ENCODE data around the gene UBE2D3. TPM values are rescaled to one million over a fixed set of nuclear protein-coding genes. Genes with fewer than 3 reads are reported as not detected.

UBE2D3 gene
- total RNA-seq, 1 donor from 2014 or later: 301 TPM

- no peak for DNase-seq (ENCODE audit: low read depth in 2 of 2)
These were observed 34.9 kb downstream of the UBE2D3 start for GRCh38 chr4:102792361-102792936.

DNA sequence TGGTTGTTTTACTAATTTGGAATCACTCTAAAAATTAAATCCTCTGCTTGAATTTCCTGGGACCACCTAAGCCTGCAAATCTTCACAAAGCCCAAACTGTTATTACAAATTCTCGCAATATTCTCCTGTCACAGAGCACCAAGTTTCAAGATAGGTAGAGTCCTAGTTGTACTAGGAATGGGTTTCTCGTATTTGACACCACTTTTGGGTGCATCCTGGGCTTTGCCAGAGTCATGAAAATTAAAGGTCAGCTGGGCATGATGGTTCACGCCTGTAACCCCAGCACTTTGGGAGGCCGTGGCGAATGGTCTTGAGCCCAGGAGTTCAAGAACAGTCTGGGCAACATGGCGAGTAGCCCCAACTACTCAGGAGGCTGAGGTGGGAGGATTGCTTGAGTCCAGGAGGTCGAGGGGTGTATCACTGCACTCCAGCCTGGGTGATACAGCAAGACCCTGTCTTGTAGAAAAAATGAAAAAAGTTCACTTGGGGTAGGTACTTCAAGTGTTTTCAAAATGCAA lies 36.0 kb downstream of the UBE2D3 start:
- DNase-seq (ENCODE audit: low read depth in 2 of 2): no peak

DNA sequence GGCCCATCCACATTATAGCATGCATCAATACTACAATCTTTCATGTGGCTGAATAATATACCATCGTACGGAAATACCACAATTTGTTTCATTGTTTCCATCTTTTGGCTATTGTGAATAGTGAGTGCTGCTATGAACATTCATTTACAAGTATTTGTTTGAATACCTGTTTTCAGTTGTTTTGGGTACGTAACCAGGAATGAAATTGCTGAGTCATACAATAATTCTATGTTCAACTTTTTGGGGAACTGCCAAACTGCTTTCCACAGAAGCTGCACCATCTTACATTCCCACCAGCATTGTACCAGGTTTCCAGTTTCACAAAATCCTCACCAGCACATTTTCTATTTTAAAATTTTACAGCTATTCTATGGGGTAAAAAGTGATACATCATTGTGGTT lies 38.0 kb downstream of the UBE2D3 start:
- DNase-seq (ENCODE audit: low read depth in 2 of 2): peak; percentile 17 to 33

DNA sequence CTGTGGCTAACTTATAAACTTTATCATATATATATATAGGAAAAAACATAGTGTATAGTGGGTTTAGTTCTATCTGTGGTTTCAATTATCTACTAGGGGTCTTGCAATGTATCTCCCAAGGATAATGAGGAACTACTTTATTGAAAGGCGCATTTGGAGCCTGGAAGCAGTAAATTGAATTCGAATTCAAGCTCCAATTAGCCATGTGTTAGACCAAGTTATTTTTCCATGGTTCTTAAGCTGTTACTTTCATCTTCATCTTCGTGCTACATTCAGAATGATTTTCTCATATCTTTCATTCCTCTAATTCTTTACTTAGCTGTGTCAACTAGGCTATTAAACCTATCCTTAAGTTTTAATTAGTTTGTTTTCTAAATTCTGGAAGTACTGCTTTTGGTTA lies 39.4 kb downstream of the UBE2D3 start:
- no peak for DNase-seq (ENCODE audit: low read depth in 2 of 2)

GRCh38 chr4:102787096-102787881 lies 40.1 kb downstream of the UBE2D3 start:
- DNase-seq (ENCODE audit: low read depth in 2 of 2): peak in 1 of 2 donors; percentile 9

GRCh38 chr4:102786279-102786678 lies 41.1 kb downstream of the UBE2D3 start:
- no peak for DNase-seq (ENCODE audit: low read depth in 2 of 2)

GRCh38 chr4:102783006-102783405 lies 44.3 kb downstream of the UBE2D3 start:
- DNase-seq (ENCODE audit: low read depth in 2 of 2): no peak

DNA sequence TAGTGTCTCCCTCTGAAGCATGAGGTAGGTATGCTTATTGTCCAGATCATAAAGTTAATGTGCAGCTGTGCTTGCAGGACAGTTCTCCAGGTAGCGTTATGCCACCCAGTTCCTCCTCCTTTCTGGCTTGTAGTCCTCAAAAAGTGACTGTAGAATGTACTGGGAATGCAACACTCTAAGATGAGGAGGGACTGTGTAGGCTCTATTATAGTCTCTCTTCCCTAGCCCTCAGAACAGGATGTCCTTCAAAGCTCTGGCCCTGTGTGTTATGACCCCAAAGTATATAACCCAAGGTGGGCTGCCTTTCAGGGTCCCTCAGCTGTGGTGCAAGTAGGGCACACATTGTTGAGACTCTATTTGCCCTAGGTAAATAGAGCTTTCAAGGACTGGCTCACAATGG lies 45.8 kb downstream of the UBE2D3 start:
- DNase-seq (ENCODE audit: low read depth in 2 of 2): no peak

DNA sequence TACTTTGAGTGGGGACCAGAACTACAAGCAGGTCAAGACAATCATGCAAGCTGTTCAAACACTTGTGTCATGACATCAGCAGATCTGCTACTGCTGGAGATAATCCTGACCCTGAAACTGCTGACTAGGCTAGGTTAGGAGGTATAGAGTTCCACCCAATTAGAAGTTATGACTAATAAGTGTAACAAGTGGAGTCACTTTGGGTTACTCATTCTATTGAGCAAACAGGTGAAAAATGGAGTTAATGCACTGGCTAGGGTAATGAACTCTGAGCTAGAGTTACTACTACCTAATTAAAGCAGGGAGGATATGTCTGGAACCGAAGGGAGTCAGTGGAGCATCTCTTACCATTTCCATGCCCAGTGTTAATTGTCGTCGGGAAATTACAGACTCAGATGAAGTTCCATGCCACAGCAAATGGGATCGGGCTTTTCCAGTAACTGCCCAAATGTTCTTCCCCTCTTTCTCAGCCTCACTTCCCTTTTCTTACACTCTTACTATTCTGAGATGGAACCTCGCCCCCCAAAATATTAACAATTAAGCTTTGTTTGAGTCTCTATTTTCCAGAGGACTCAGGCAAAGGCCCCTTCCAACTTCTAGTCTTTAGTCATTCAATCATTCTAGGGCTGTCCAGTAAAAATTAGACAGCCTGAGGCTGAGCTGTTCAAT lies 46.7 kb downstream of the UBE2D3 start:
- DNase-seq (ENCODE audit: low read depth in 2 of 2): no peak

- DNase-seq (ENCODE audit: low read depth in 2 of 2): no peak
These were observed 48.1 kb downstream of the UBE2D3 start for GRCh38 chr4:102779204-102779603.

DNA sequence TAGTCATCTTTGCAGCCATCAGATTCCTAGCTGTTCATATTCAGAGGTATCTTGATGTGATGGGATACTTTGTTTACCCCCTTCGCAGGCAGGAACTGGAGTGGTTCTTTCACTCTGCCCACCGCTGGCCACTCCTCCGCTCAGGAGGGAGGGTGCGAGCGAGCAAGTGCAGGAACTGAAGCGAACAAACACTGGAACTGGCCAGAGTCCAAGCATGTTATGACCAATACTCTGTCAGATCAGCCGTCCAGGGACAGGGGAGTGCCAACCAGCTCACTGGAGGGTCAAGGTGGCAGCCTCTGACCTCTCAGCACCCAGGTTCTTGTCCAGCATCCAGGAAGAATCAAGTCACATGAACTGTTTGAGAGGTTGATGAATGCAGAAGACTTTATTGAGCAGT lies 48.6 kb downstream of the UBE2D3 start:
- peak in 1 of 2 donors; percentile 25 for DNase-seq (ENCODE audit: low read depth in 2 of 2)

GRCh38 chr4:102775805-102776204 lies 51.5 kb downstream of the UBE2D3 start:
- no peak for DNase-seq (ENCODE audit: low read depth in 2 of 2)

GRCh38 chr4:102774254-102774653 lies 53.1 kb downstream of the UBE2D3 start:
- no peak for DNase-seq (ENCODE audit: low read depth in 2 of 2)

DNA sequence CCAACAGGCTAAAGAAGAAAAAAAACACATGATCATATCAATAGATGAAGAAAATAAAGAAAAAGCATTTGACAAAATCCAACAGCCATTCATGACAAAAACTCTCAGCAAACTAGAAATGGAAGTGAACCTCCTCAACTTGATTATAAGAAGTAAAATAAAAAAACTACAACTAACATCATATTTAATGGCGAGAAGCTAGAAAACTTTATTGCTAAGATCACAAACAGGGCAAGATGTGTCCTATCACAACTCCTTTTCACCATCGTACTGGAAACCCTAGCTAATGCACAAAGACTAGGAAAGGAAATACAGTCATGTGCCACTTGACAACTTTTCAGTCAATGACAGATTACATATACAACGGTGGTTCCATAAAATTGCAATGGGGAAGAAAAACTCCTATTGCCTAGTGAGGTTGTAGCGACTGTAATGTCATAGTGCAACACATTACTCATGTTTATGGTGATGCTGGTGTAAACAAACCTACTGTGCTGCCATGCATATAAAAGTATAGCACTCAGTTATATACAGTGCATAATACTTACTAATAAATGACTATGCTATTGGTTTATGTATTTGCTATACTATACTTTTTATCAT lies 54.5 kb downstream of the UBE2D3 start:
- DNase-seq (ENCODE audit: low read depth in 2 of 2): no peak

DNA sequence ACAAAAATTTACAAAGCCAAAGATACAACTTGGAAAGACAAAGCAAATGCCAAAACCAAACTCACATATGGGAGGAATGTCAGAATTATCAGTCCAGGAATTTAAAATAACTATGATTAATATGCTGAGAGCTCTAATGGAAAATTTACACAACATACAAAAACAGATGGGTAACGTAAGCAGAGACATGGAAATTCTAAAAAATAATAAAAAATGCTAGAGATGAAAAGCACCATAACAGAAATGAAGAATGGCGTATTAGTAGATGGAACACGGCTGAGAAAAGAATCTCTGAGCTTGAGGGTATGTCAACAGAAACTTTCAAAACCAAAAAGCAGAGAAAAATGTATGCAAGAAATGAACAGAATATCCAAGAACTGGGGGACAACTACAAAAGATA lies 62.5 kb downstream of the UBE2D3 start:
- no peak for DNase-seq (ENCODE audit: low read depth in 2 of 2)

GRCh38 chr4:102761906-102762305 lies 65.4 kb downstream of the UBE2D3 start:
- no peak for DNase-seq (ENCODE audit: low read depth in 2 of 2)

GRCh38 chr4:102761296-102761701 lies 66.1 kb downstream of the UBE2D3 start:
- DNase-seq (ENCODE audit: low read depth in 2 of 2): peak in 1 of 2 donors; percentile 10

DNA sequence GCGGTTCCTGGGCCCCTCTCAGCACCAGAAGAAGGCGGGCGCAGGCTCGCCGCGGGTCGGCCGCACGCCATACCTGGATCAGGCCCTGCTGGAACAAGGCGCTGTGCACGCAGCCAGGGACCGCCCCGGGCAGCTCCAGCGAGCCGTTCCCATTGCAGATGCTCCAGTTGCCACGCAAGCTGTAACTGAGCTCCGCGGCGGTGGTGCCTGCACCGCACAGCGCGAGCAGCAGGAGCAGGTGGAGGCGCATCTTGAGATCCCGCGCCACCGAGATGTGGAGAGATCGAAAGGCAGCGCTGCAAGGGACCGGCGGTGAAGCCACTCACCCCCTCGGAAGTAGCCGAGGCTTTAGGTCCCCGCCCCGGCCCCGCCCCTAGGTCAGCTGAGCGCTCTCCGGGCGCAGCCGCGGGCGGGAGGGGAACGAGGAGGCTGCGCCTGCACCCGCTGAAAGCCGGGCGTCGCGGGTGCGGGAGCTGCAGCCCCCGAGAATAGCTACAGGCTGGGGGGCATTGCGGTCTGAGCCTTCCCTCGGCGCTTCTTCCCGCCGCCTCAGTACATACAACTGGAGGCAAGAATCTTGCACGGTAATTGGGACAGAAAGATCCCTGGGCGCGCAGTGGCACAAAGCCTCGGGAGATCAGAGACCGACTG lies 66.6 kb downstream of the UBE2D3 start, which contains the start of gene MANBA:
Gene MANBA, minus strand, starts transcription at position 324 of the 651 bp plus-strand sequence. Its CDS starts 74 bp downstream, at position 250.
- peak in 1 of 2 donors; percentile 63 for DNase-seq (ENCODE audit: low read depth in 2 of 2)

DNA sequence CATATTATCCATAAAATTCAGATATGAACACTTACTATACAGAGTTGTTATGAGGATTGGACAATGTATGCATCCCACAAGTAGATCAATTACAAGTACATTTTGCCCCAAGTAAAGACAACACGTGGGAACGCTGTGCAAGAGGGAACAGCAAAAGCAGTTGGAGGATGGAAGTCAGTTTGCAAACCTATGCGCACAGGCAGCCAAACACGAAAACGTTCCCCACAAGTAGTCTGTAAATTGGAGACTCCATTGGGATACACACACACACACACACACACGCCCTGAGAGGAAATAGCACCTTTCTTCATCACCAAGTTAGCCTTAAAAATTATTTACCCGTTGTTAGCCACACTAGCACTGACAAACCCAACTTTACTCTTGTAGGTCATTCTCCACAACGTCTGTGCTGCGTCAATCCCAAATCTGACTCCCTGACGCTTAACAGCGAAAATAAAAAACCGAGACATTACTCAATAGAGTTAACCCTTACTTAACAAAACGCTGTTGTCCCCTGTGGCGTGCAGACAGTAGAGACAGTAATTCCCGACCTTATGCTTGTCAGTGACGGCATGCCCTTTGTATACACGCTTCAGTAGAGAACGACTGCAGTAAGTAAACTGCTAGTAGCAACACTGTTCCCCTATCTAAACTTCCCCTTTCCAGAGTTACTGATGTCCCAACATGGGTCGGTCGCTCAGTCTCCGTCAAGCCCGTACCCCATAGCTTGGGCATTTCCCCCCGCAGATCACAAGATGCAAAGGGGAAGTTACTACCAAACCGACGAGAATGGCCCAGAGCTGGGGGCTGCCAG lies 67.3 kb downstream of the UBE2D3 start:
- DNase-seq (ENCODE audit: low read depth in 2 of 2): peak in 1 of 2 donors; percentile 17

Data from dermis microvascular lymphatic vessel endothelial cell (primary cell).